Measurements from ENCODE around the gene TMEM184B. TPM values are rescaled to one million over a fixed set of nuclear protein-coding genes. Genes with fewer than 3 reads are reported as not detected.

Gene TMEM184B
- total and polyA plus RNA-seq, 8 donors = 10.0 to 110 (median 34.0) TPM

- no peaks in the 10 kb centered on the region for H3K9me3 ChIP-seq
- intact Hi-C loops (cut with DNase I; ENCODE audit: low total_unique reads) = no loop called here
- peaks cover 0 to 9% (median 0%) of the 10 kb centered on the region in 4 donors for H3K36me3 ChIP-seq
- peaks cover 66 to 87% (median 74%) of the 10 kb centered on the region in 4 donors for H3K4me1 ChIP-seq
- no peak overlapping the region for H3K4me3 ChIP-seq
- H3K27ac ChIP-seq = peak overlapping the region in 4 of 5 donors; percentile 80 to 87 (median 81)
- no peaks in the 10 kb centered on the region for H3K27me3 ChIP-seq
- WGBS, 5 donors = 57 to 62% (median 60%) methylated on average over 20 of the region's 20 CpGs
- DNase-seq = peak; percentile 56 to 71
- no peak for TF ChIP-seq EP300 (IDR thresholded peaks at IDR 0.05)
- TF ChIP-seq POLR2AphosphoS5 (IDR thresholded peaks at IDR 0.05) = peak in 1 of 3 donors; percentile 37
- peak in 4 of 7 experiments; percentile 32 to 61 (median 40) for TF ChIP-seq CTCF (IDR thresholded peaks at IDR 0.05)
- no peak for TF ChIP-seq POLR2A (IDR thresholded peaks at IDR 0.05)
These were observed 10.6 kb downstream of the TMEM184B start for GRCh38 chr22:38262051-38262795.

- peak overlapping the region; percentile 51 to 87 (median 81) for H3K27ac ChIP-seq
- intact Hi-C loops (cut with DNase I; ENCODE audit: low total_unique reads) = no loop called here
- WGBS, 5 donors = 50 to 58% (median 56%) methylated on average over 15 of the region's 15 CpGs
These were observed 11.8 kb downstream of the TMEM184B start for GRCh38 chr22:38260761-38261681.

GRCh38 chr22:38259370-38259769 is 13.4 kb downstream of the TMEM184B start:
- DNase-seq = no peak
- Histone ChIP-seq H3K27ac (peak overlapping the region in 4 of 5 donors; percentile 80 to 87 (median 81)), H3K36me3 (peaks cover 0 to 3% (median 0%) of the 10 kb centered on the region in 4 donors), H3K9me3 (no peaks in the 10 kb centered on the region), H3K4me1 (peaks cover 52 to 78% (median 67%) of the 10 kb centered on the region in 4 donors), H3K27me3 (no peaks in the 10 kb centered on the region), H3K4me3 (no peak overlapping the region)
- intact Hi-C loops (cut with DNase I; ENCODE audit: low total_unique reads) = no loop called here
- WGBS, 5 donors = 79 to 90% (median 82%) methylated on average over 8 of the region's 8 CpGs
- TF ChIP-seq POLR2AphosphoS5 (IDR thresholded peaks at IDR 0.05) = no peak
- no peak for TF ChIP-seq EP300 (IDR thresholded peaks at IDR 0.05)
- TF ChIP-seq CTCF (IDR thresholded peaks at IDR 0.05) = no peak
- TF ChIP-seq POLR2A (IDR thresholded peaks at IDR 0.05) = no peak

More at GRCh38 chr22:38260761-38261681, 11.8 kb downstream of the TMEM184B start:
- peak in 1 of 2 donors; percentile 64 for DNase-seq
- Histone ChIP-seq H3K4me3 (peak overlapping the region in 1 of 4 donors; percentile 10), H3K4me1 (peaks cover 57 to 87% (median 71%) of the 10 kb centered on the region in 4 donors), H3K9me3 (no peaks in the 10 kb centered on the region), H3K27me3 (no peaks in the 10 kb centered on the region), H3K36me3 (peaks cover 0 to 9% (median 0%) of the 10 kb centered on the region in 4 donors)
- TF ChIP-seq POLR2A (IDR thresholded peaks at IDR 0.05) = no peak
- no peak for TF ChIP-seq CTCF (IDR thresholded peaks at IDR 0.05)
- TF ChIP-seq EP300 (IDR thresholded peaks at IDR 0.05) = no peak
- no peak for TF ChIP-seq POLR2AphosphoS5 (IDR thresholded peaks at IDR 0.05)

GRCh38 chr22:38258895-38259294 is 13.9 kb downstream of the TMEM184B start:
- Histone ChIP-seq H3K4me3 (no peak overlapping the region), H3K27me3 (no peaks in the 10 kb centered on the region), H3K36me3 (no peaks in the 10 kb centered on the region), H3K27ac (peak overlapping the region in 4 of 5 donors; percentile 80 to 87 (median 81)), H3K9me3 (no peaks in the 10 kb centered on the region), H3K4me1 (peaks cover 52 to 77% (median 67%) of the 10 kb centered on the region in 4 donors)
- peak in 2 of 3 donors; percentile 7 to 47 for TF ChIP-seq POLR2AphosphoS5 (IDR thresholded peaks at IDR 0.05)
- TF ChIP-seq POLR2A (IDR thresholded peaks at IDR 0.05) = no peak
- WGBS, 5 donors = 39 to 65% (median 61%) methylated on average over 8 of the region's 8 CpGs
- peak in 1 of 2 donors; percentile 74 for DNase-seq
- intact Hi-C loops (cut with DNase I; ENCODE audit: low total_unique reads) = no loop called here

Measured in stomach (tissue), 9 donors.